GM19099 (cell line): ENCODE data around the gene CDK6.

ENCODE experiments used
- POLR2A ChIP-seq: IDR thresholded peaks from 3 replicates; pipeline ENCODE4 v1.6.1; 2011; ENCODE audit warnings: low read depth; ENCODE audit not compliant: insufficient read length; ENCODE audit errors: extremely low read depth

The CDK6 gene

GRCh38 chr7:92768501-92769393 is 67.6 kb downstream of the CDK6 start:
- no peak for TF ChIP-seq POLR2A

GRCh38 chr7:92767437-92767836 is 68.9 kb downstream of the CDK6 start:
- no peak for TF ChIP-seq POLR2A

GRCh38 chr7:92766461-92767003 is 69.8 kb downstream of the CDK6 start:
- TF ChIP-seq POLR2A = no peak

GRCh38 chr7:92765725-92766124 is 70.6 kb downstream of the CDK6 start:
- no peak for TF ChIP-seq POLR2A

GRCh38 chr7:92763636-92764423 is 72.5 kb downstream of the CDK6 start:
- TF ChIP-seq POLR2A = no peak

GRCh38 chr7:92762851-92763250 is 73.5 kb downstream of the CDK6 start:
- TF ChIP-seq POLR2A = no peak

GRCh38 chr7:92761391-92762097 is 74.8 kb downstream of the CDK6 start:
- no peak for TF ChIP-seq POLR2A

GRCh38 chr7:92758796-92759431 is 77.5 kb downstream of the CDK6 start:
- no peak for TF ChIP-seq POLR2A

GRCh38 chr7:92755680-92756079 is 80.7 kb downstream of the CDK6 start:
- no peak for TF ChIP-seq POLR2A

- TF ChIP-seq POLR2A = no peak
Measured at GRCh38 chr7:92754919-92755581, 81.3 kb downstream of the CDK6 start.

GRCh38 chr7:92753614-92754013 is 82.8 kb downstream of the CDK6 start:
- TF ChIP-seq POLR2A = no peak

GRCh38 chr7:92751902-92752901 is 84.2 kb downstream of the CDK6 start:
- no peak for TF ChIP-seq POLR2A

GRCh38 chr7:92750946-92751345 is 85.4 kb downstream of the CDK6 start:
- TF ChIP-seq POLR2A = no peak
